Endothelial cell of umbilical vein (primary cell): Measurements from ENCODE around the gene CYP4F3. TPM values are rescaled to one million over a fixed set of nuclear protein-coding genes. Genes with fewer than 3 reads are reported as not detected.

Source experiments
- BruUV-seq: library from RNA; stranded (reverse); fragments of 400-500 nt; replicated peaks from 2 replicates; lab custom pipeline; 2021; lab: Mats Ljungman, UMichigan
- CTCF ChIA-PET: fragments of 300-600, 350-600 bp; sonication (Branson Sonifier 250); formaldehyde crosslinking; loops from one replicate; lab custom pipeline; 2021; ENCODE audit warnings: antibody characterized with exemption, inconsistent platforms; lab: Charles Lee
- POLR2A ChIA-PET: fragments of 300-600, 350-600 bp; sonication (Branson Sonifier 250); formaldehyde crosslinking; loops from one replicate; lab custom pipeline; 2021; ENCODE audit warnings: antibody characterized with exemption, inconsistent platforms; lab: Charles Lee
- DNase-seq: peaks from one replicate; pipeline ENCODE4 v3.0.0-alpha.2; 2011; ENCODE audit warnings: low read depth, low spot score
- FAIRE-seq: peaks from 2 replicates; lab custom pipeline; 2011; peaks lifted over from hg19 to GRCh38; lab: Jason Lieb, UNC
- H2AFZ ChIP-seq: 2 replicates; pipeline ENCODE4 v1.6.0; 2012; ENCODE audit warnings: low read depth, low read length, control low read depth, inconsistent platforms
- H3K27ac ChIP-seq: 2 replicates; pipeline ENCODE4 v1.5.1; 2011; ENCODE audit warnings: low read depth, mild to moderate bottlenecking, control low read depth, low read length, moderate library complexity; ENCODE audit not compliant: insufficient read depth
- H3K27me3 ChIP-seq, 2 experiments: 2 replicates each; pipeline versions ENCODE4 v1.6.0 to v1.6.1; 2011; ENCODE audit warnings: low read length in 2 of 2, mixed read lengths in 1 of 2; ENCODE audit not compliant: control insufficient read depth in 2 of 2, insufficient read depth in 2 of 2
- H3K36me3 ChIP-seq, 2 experiments: 2 replicates in 1 of 2; 3 replicates in 1 of 2; pipeline ENCODE4 v1.5.1; 2011; ENCODE audit warnings: low read length in 2 of 2, mild to moderate bottlenecking in 1 of 2, moderate library complexity in 1 of 2; ENCODE audit not compliant: control insufficient read depth in 2 of 2, insufficient read depth in 2 of 2; ENCODE audit errors: extremely low read depth in 1 of 2
- H3K4me1 ChIP-seq: 3 replicates; pipeline ENCODE4 v1.5.1; 2011; ENCODE audit warnings: mild to moderate bottlenecking, low read length; ENCODE audit not compliant: control insufficient read depth, insufficient read depth; ENCODE audit errors: extremely low read depth
- H3K4me2 ChIP-seq: 2 replicates; pipeline ENCODE4 v1.6.1; 2011; ENCODE audit warnings: low read length, control low read depth, mixed read lengths; ENCODE audit not compliant: insufficient read depth
- H3K4me3 ChIP-seq, 3 experiments: fragments of 200-600 bp in 1 of 3; sonication (generic), shearing (Covaris generic) in 1 of 3; replicated peaks in 1 of 3; 2 replicates each; pipeline ENCODE4 v1.5.1; 2011 to 2016; ENCODE audit warnings: control low read depth in 3 of 3, low read length in 3 of 3, mild to moderate bottlenecking in 2 of 3, inconsistent platforms in 1 of 3, low read depth in 1 of 3, moderate library complexity in 1 of 3; ENCODE audit not compliant: insufficient read depth in 1 of 3
- H3K79me2 ChIP-seq: 2 replicates; pipeline ENCODE4 v1.6.0; 2012; ENCODE audit warnings: low read length, inconsistent platforms; ENCODE audit not compliant: control insufficient read depth, insufficient read depth
- H3K9ac ChIP-seq: replicated peaks from 2 replicates; pipeline ENCODE3; 2011; ENCODE audit warnings: low read length, control low read depth; ENCODE audit not compliant: insufficient read depth; ENCODE audit errors: extremely low read depth
- H3K9me1 ChIP-seq: replicated peaks from 3 replicates; pipeline ENCODE4 v1.6.0; 2011; ENCODE audit warnings: mild to moderate bottlenecking, low read length; ENCODE audit not compliant: control insufficient read depth, insufficient read depth; ENCODE audit errors: extremely low read depth
- H3K9me3 ChIP-seq: replicated peaks from 2 replicates; pipeline ENCODE4 v1.5.1; 2012; ENCODE audit warnings: low read length, inconsistent platforms; ENCODE audit not compliant: control insufficient read depth, insufficient read depth
- H4K20me1 ChIP-seq: replicated peaks from 2 replicates; pipeline ENCODE3; 2011; ENCODE audit warnings: mild to moderate bottlenecking, low read length; ENCODE audit not compliant: control insufficient read depth, insufficient read depth; ENCODE audit errors: extremely low read depth
- EZH2 ChIP-seq: IDR thresholded peaks from 2 replicates; pipeline ENCODE4 v1.6.1; 2012; ENCODE audit warnings: borderline replicate concordance, low read depth, mild to moderate bottlenecking, moderate library complexity, low read length, inconsistent platforms; ENCODE audit not compliant: severe bottlenecking
- FOS ChIP-seq: IDR thresholded peaks from 2 replicates; pipeline ENCODE4 v1.6.1; 2011; ENCODE audit warnings: mild to moderate bottlenecking, low read length, moderate library complexity, borderline replicate concordance; ENCODE audit not compliant: insufficient read depth
- GATA2 ChIP-seq: IDR thresholded peaks from 2 replicates; pipeline ENCODE4 v1.7.0; 2011; ENCODE audit warnings: low read depth, mild to moderate bottlenecking, moderate library complexity, mixed read lengths, low read length; ENCODE audit not compliant: insufficient read length, insufficient read depth
- JUN ChIP-seq: IDR thresholded peaks from 2 replicates; pipeline ENCODE4 v1.6.1; 2011; ENCODE audit warnings: borderline replicate concordance, low read depth; ENCODE audit not compliant: insufficient read length, insufficient read depth
- MYC ChIP-seq: IDR thresholded peaks from one replicate; pipeline ENCODE4 v1.6.1; 2011; ENCODE audit warnings: mild to moderate bottlenecking, low read depth, low read length
- POLR2A ChIP-seq: IDR thresholded peaks from 2 replicates; pipeline ENCODE4 v1.6.1; 2012; ENCODE audit warnings: low read depth, mild to moderate bottlenecking, control low read depth, low read length
- POLR2AphosphoS5 ChIP-seq: IDR thresholded peaks from 2 replicates; pipeline ENCODE4 v1.6.1; 2012; ENCODE audit warnings: low read depth, mild to moderate bottlenecking, control low read depth, low read length, moderate library complexity; ENCODE audit not compliant: insufficient read depth
- dilution Hi-C: fragments of 300-500 bp; cut with MboI; formaldehyde crosslinking; loops from one replicate; pipeline ENCODE4 v1.15.0; 2019; ENCODE audit warnings: low sequenced_read_pairs; ENCODE audit not compliant: extremely low pct_ligation_motif_present
- intact Hi-C: fragments of 100-400 bp; cut with micrococcal nuclease; formaldehyde crosslinking; loops from one replicate; pipeline ENCODE4 v1.10.0; 2022
- polyA plus RNA-seq, 4 experiments: library from polyadenylated mRNA; depleted of rRNA in 3 of 4; stranded (reverse) in 3 of 4; unstranded in 1 of 4; fragments of >200 nt; gene quantifications; 2 replicates each; pipeline versions ENCODE4 v1.2.1 to v1.2.3, GENCODE V29; 2011 to 2012; ENCODE audit warnings: missing spikeins in 1 of 4
- total RNA-seq: library from RNA; stranded (reverse); gene quantifications from 2 replicates; pipeline ENCODE4 v1.2.3, GENCODE V29; 2021
- TF ChIP-seq, protein P1 (sequence below): IDR thresholded peaks from 2 replicates; pipeline ENCODE4 v1.6.1; 2011; ENCODE audit not compliant: insufficient read depth, insufficient read length
- TF ChIP-seq, protein P2 (sequence below), 2 donors: IDR thresholded peaks; 1 replicate in 1 of 2; 2 replicates in 1 of 2; pipeline ENCODE4 v1.5.1; 2011; ENCODE audit warnings: low read length in 2 of 2, mild to moderate bottlenecking in 2 of 2, moderate library complexity in 2 of 2, control low read depth in 1 of 2, inconsistent platforms in 1 of 2, low read depth in 1 of 2; ENCODE audit not compliant: insufficient read depth in 1 of 2; ENCODE audit errors: extremely low read depth in 1 of 2

Gene CYP4F3
- total and polyA plus RNA-seq, 2 donors (not counting 3 experiments of a cell fraction or from before 2014, with no cell fraction given), result not detected

DNA sequence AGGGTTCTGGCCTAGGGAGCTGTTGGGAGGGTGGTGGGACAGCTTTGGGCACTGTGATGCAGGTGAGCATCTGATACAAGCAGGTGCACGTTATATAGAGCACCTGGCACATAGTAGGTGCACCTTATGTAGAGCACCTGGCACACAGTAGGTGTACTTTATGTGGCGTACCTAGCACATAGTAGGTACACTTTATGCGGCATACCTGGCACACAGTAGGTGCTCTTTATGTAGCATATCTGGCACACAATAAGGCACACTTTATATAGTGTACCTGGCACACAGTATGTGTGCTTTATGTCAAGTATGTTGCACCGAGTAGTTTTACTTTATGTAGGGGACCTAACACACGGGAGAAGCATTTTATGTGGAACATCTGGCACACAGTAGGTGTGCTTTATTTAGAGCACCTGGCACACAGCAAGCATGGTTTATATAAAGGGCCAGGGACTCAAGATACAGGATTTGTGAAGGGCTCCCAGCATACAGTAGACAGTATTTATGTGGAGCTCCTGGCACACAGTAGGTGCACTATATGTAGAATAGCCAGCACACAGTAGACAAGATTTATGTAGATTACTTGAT lies 30.6 kb downstream of the CYP4F3 start:
- dilution Hi-C loops (no loop called here), intact Hi-C loops (no loop called here)
- no TSS peak for BruUV-seq
- Histone ChIP-seq H2AFZ (no peak overlapping the region), H3K9ac (no peak overlapping the region), H3K27me3 (no peaks in the 10 kb centered on the region), H3K4me3 (no peak overlapping the region), H3K4me2 (no peak overlapping the region), H3K9me1 (no peaks in the 10 kb centered on the region), H3K4me1 (no peaks in the 10 kb centered on the region), H3K27ac (no peak overlapping the region), H3K79me2 (no peaks in the 10 kb centered on the region), H3K36me3 (no peaks in the 10 kb centered on the region), H4K20me1 (no peaks in the 10 kb centered on the region), H3K9me3 (no peaks in the 10 kb centered on the region)
- ChIA-PET CTCF (no interaction called here), POLR2A (no interaction called here)
- DNase-seq (no peak), FAIRE-seq (no peak)
- TF ChIP-seq POLR2A (no peak), MYC (no peak), GATA2 (no peak), JUN (no peak), EZH2 (no peak), FOS (no peak), POLR2AphosphoS5 (no peak)
- TF ChIP-seq, protein P1, sequence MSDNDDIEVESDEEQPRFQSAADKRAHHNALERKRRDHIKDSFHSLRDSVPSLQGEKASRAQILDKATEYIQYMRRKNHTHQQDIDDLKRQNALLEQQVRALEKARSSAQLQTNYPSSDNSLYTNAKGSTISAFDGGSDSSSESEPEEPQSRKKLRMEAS, result no peak
- TF ChIP-seq, protein P2, sequence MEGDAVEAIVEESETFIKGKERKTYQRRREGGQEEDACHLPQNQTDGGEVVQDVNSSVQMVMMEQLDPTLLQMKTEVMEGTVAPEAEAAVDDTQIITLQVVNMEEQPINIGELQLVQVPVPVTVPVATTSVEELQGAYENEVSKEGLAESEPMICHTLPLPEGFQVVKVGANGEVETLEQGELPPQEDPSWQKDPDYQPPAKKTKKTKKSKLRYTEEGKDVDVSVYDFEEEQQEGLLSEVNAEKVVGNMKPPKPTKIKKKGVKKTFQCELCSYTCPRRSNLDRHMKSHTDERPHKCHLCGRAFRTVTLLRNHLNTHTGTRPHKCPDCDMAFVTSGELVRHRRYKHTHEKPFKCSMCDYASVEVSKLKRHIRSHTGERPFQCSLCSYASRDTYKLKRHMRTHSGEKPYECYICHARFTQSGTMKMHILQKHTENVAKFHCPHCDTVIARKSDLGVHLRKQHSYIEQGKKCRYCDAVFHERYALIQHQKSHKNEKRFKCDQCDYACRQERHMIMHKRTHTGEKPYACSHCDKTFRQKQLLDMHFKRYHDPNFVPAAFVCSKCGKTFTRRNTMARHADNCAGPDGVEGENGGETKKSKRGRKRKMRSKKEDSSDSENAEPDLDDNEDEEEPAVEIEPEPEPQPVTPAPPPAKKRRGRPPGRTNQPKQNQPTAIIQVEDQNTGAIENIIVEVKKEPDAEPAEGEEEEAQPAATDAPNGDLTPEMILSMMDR (IDR thresholded peaks at IDR 0.05; ENCODE audit: extremely low read depth in 1 of 2, insufficient read depth in 1 of 2, low read depth in 1 of 2, low read length in 2 of 2), result no peak
